NT2/D1 (cell line): ENCODE data around the gene CFD.

Source experiments
- SUZ12 ChIP-seq: IDR thresholded peaks from 2 replicates; pipeline ENCODE4 v1.6.1; 2011; ENCODE audit not compliant: insufficient read length, insufficient read depth; ENCODE audit errors: extremely low read depth
- YY1 ChIP-seq: IDR thresholded peaks from 2 replicates; pipeline ENCODE4 v1.6.1; 2011; ENCODE audit not compliant: insufficient read length, insufficient read depth
- ZNF274 ChIP-seq: IDR thresholded peaks from 2 replicates; pipeline ENCODE4 v1.6.1; 2011; ENCODE audit warnings: mild to moderate bottlenecking, low read depth, low read length

GRCh38 chr19:907183-907853, 47.9 kb downstream of the CFD start:
- TF ChIP-seq ZNF274 (no peak), YY1 (no peak), SUZ12 (no peak)
